Transverse colon (tissue), 4 donors: ENCODE data around the gene CYGB.

ENCODE experiments used
- POLR2A ChIP-seq: fragments of 450-650 bp; IDR thresholded peaks from one replicate; pipeline ENCODE4 v1.6.1; 2016; ENCODE audit warnings: antibody characterized with exemption, mild to moderate bottlenecking, moderate library complexity
- POLR2AphosphoS5 ChIP-seq, 3 donors: sonication (generic); formaldehyde crosslinking; IDR thresholded peaks; one replicate each; pipeline ENCODE4 v1.6.1; 2016; ENCODE audit warnings: antibody characterized with exemption in 3 of 3
- TF ChIP-seq, protein P1 (sequence below), 5 experiments: fragments of 200-600 bp in 3 of 5; fragments of 450-650 bp in 2 of 5; sonication (generic) in 3 of 5; IDR thresholded peaks; 1 replicate in 2 of 5; 2 replicates in 3 of 5; pipeline ENCODE4 v1.5.1; 2016 to 2017; ENCODE audit warnings: antibody characterized with exemption in 5 of 5, inconsistent platforms in 3 of 5, mild to moderate bottlenecking in 2 of 5, moderate library complexity in 1 of 5

DNA sequence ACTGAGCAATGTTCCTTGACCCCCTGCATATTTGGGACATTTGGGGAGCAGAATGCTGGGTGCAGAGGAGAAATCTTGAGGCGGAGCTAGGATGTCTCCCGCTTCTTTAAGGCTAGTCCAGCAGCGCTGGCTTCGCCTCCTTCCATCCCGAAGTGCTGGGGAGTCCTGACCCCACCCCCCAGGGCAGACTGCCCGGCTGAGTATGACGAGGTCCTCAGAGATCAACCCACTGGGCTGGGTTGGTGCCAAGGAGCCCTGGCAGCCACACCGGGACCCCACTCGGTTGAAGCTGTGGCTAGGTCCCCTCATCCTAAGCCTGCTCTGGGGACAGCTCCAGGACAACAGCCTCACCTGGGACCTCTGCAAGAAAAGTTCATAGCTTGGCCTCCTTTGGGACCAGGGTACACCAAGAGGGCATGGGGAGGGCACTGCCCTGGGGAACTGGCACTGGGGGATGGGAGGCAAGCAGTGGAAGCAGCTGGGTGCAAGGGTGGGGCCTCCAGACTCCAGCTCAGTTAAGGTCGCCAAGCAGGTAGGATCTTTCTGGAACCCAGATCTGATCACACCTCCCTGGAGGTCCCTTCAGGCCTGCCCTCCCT is 47.3 kb downstream of the CYGB start:
- TF ChIP-seq, protein P1, sequence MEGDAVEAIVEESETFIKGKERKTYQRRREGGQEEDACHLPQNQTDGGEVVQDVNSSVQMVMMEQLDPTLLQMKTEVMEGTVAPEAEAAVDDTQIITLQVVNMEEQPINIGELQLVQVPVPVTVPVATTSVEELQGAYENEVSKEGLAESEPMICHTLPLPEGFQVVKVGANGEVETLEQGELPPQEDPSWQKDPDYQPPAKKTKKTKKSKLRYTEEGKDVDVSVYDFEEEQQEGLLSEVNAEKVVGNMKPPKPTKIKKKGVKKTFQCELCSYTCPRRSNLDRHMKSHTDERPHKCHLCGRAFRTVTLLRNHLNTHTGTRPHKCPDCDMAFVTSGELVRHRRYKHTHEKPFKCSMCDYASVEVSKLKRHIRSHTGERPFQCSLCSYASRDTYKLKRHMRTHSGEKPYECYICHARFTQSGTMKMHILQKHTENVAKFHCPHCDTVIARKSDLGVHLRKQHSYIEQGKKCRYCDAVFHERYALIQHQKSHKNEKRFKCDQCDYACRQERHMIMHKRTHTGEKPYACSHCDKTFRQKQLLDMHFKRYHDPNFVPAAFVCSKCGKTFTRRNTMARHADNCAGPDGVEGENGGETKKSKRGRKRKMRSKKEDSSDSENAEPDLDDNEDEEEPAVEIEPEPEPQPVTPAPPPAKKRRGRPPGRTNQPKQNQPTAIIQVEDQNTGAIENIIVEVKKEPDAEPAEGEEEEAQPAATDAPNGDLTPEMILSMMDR (IDR thresholded peaks at IDR 0.05): no peak
- TF ChIP-seq POLR2AphosphoS5 (IDR thresholded peaks at IDR 0.05) (no peak), POLR2A (no peak)
